ENCODE data around the gene C1QTNF8. TPM values are rescaled to one million over a fixed set of nuclear protein-coding genes. Genes with fewer than 3 reads are reported as not detected.
A peak's percentile ranks its signal among the peaks of the same experiment; 100 is the strongest.

Gene C1QTNF8
- total RNA-seq, 1 donor from 2014 or later = not detected

- Histone ChIP-seq H3K9me3 (replicated peaks) (no peaks in the 10 kb centered on the region), H3K36me3 (no peaks in the 10 kb centered on the region), H3K27ac (replicated peaks) (no peak overlapping the region), H3K27me3 (ENCODE audit: low read depth) (peaks cover 96% of the 10 kb centered on the region), H3K4me3 (no peak overlapping the region), H3K4me1 (peaks cover 27% of the 10 kb centered on the region)
- intact Hi-C loops (cut with micrococcal nuclease) = no loop called here
- no peak for DNase-seq
- TF ChIP-seq, protein P1, sequence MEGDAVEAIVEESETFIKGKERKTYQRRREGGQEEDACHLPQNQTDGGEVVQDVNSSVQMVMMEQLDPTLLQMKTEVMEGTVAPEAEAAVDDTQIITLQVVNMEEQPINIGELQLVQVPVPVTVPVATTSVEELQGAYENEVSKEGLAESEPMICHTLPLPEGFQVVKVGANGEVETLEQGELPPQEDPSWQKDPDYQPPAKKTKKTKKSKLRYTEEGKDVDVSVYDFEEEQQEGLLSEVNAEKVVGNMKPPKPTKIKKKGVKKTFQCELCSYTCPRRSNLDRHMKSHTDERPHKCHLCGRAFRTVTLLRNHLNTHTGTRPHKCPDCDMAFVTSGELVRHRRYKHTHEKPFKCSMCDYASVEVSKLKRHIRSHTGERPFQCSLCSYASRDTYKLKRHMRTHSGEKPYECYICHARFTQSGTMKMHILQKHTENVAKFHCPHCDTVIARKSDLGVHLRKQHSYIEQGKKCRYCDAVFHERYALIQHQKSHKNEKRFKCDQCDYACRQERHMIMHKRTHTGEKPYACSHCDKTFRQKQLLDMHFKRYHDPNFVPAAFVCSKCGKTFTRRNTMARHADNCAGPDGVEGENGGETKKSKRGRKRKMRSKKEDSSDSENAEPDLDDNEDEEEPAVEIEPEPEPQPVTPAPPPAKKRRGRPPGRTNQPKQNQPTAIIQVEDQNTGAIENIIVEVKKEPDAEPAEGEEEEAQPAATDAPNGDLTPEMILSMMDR (IDR thresholded peaks at IDR 0.05; ENCODE audit: borderline replicate concordance) = no peak
Observed at GRCh38 chr16:1049113-1049975, 46.7 kb downstream of the C1QTNF8 start.

- DNase-seq = peak; percentile 75
- intact Hi-C loops (cut with micrococcal nuclease) = no loop called here
- H3K27ac ChIP-seq (replicated peaks) = no peak overlapping the region
- no peaks in the 10 kb centered on the region for H3K36me3 ChIP-seq
- H3K9me3 ChIP-seq (replicated peaks) = no peaks in the 10 kb centered on the region
- TF ChIP-seq, protein P1 (IDR thresholded peaks at IDR 0.05; ENCODE audit: borderline replicate concordance) = no peak
- H3K4me1 ChIP-seq = peaks cover 35% of the 10 kb centered on the region
- H3K4me3 ChIP-seq = peak overlapping the region; percentile 30
- peaks cover 96% of the 10 kb centered on the region for H3K27me3 ChIP-seq (ENCODE audit: low read depth)
Observed at GRCh38 chr16:1048442-1049112, 47.5 kb downstream of the C1QTNF8 start.

GRCh38 chr16:1047801-1048200 is 48.2 kb downstream of the C1QTNF8 start:
- TF ChIP-seq, protein P1 (IDR thresholded peaks at IDR 0.05; ENCODE audit: borderline replicate concordance) = no peak
- Histone ChIP-seq H3K27ac (replicated peaks) (no peak overlapping the region), H3K4me1 (peaks cover 35% of the 10 kb centered on the region), H3K27me3 (ENCODE audit: low read depth) (peaks cover 92% of the 10 kb centered on the region), H3K4me3 (no peak overlapping the region), H3K9me3 (replicated peaks) (no peaks in the 10 kb centered on the region), H3K36me3 (no peaks in the 10 kb centered on the region)
- intact Hi-C loops (cut with micrococcal nuclease) = no loop called here
- DNase-seq = no peak

- peaks cover 35% of the 10 kb centered on the region for H3K4me1 ChIP-seq
- TF ChIP-seq, protein P1 (IDR thresholded peaks at IDR 0.05; ENCODE audit: borderline replicate concordance) = no peak
- peaks cover 93% of the 10 kb centered on the region for H3K27me3 ChIP-seq (ENCODE audit: low read depth)
- peaks cover 2% of the 10 kb centered on the region for H3K9me3 ChIP-seq (replicated peaks)
- no peak overlapping the region for H3K4me3 ChIP-seq
- intact Hi-C loops (cut with micrococcal nuclease) = no loop called here
- H3K27ac ChIP-seq (replicated peaks) = no peak overlapping the region
- no peak for DNase-seq
- no peaks in the 10 kb centered on the region for H3K36me3 ChIP-seq
Observed at GRCh38 chr16:1047123-1047522, 48.9 kb downstream of the C1QTNF8 start.

- H3K4me3 ChIP-seq = no peak overlapping the region
- H3K27me3 ChIP-seq (ENCODE audit: low read depth) = peaks cover 95% of the 10 kb centered on the region
- intact Hi-C loops (cut with micrococcal nuclease) = no loop called here
- no peak overlapping the region for H3K27ac ChIP-seq (replicated peaks)
- TF ChIP-seq, protein P1 (IDR thresholded peaks at IDR 0.05; ENCODE audit: borderline replicate concordance) = no peak
- H3K4me1 ChIP-seq = peaks cover 35% of the 10 kb centered on the region
- H3K36me3 ChIP-seq = no peaks in the 10 kb centered on the region
- H3K9me3 ChIP-seq (replicated peaks) = peaks cover 9% of the 10 kb centered on the region
- DNase-seq = no peak
Observed at GRCh38 chr16:1045993-1046911, 49.8 kb downstream of the C1QTNF8 start.

Measured in left ventricle myocardium inferior (tissue), 1 donor.